Occipital lobe (tissue), 2 donors: ENCODE data around the gene GMPR2. TPM values are rescaled to one million over a fixed set of nuclear protein-coding genes. Genes with fewer than 3 reads are reported as not detected.
A peak's percentile ranks its signal among the peaks of the same experiment; 100 is the strongest.
"Not testable (repeated sequence)": the region's sequence is repeated elsewhere in the genome, so short reads cannot be mapped to it uniquely, and the experiment has no call there.

ENCODE experiments used
- DNase-seq: peaks from one replicate; lab custom pipeline; 2025; lab: John Stamatoyannopoulos, UW
- total RNA-seq: library from RNA; depleted of rRNA; stranded (reverse); fragments of >200 nt; gene quantifications from one replicate; pipeline ENCODE4 v1.2.3, GENCODE V29; 2014

The GMPR2 gene
- total RNA-seq, 1 donor from 2014 or later, result 38.8 TPM

- DNase-seq, result no peak
Measured at GRCh38 chr14:24198814-24199524, 33.8 kb upstream of the GMPR2 start.

GRCh38 chr14:24202538-24202937, 30.2 kb upstream of the GMPR2 start:
- not testable (repeated sequence) for DNase-seq

DNA sequence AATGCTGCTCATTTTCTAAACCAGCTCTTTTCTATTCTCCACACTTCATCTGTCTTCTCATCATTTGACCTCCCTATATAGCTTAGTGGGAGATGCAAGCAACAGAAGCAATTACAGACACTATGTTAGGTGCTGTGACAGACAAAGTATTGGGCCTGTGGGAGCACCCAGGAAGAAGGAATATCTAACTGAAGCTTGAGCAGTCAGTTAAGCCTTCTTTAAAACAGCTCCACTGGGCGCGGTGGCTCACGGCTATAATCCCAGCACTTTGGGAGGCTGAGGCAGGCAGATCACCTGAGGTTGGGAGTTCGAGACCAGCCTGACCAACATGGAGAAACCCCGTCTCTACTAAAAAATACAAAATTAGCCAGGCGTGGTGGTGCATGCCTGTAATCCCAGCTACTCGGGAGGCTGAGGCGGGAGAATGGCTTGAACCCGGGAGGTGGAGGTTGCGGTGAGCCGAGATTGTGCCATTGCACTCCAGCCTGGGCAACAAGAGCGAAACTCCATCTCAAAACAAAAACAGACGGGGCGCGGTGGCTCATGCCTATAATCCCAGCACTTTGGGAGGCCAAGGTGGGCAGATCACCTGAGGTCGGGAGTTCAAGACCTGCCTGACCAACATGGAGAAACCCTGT, 29.4 kb upstream of the GMPR2 start:
- DNase-seq, result not testable (repeated sequence)

DNA sequence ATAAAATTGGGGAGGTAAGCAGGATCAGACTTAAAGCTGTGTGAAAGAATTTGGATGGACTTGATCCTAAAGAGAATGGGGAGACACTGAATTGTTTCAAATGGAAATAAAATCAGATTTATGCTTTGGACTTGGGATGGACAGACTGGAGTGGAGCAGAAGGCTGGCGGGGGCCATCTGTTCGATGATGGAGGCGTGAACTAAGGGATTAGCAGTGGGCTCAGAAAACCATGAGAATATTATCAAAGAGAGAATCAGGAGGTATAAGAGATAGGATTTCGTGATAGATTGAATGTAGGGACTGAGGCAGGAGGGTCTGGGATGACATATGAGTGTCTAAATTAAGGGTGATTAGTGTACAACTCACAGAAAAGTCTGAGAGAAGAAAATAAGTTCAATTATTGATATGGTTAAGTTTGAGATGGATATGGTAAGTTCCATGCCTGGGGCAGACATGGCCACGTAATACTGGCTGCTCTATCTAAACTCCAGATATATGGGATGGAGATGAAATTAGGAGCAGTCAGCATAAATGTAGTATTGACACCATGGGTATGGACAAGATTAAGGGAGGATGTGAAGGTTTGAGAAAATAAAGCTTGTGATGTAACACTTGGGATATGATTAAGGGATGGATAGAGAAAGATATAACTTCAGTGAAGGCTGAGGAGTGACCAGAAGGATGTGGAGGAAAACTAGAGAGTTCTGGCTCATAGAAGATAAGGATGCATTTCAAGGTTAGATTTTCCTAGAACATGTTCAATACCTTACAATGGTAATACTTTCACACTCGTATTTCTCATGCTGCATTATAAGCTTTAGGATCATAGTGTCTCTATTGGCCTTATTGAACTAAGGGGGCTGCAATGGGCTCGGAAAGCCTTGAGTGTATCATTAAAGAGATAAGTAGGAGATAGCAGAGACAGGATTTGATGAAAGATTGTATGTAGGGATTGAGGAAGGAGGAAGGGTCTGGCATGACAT, 28.3 kb upstream of the GMPR2 start:
- DNase-seq, result no peak

DNA sequence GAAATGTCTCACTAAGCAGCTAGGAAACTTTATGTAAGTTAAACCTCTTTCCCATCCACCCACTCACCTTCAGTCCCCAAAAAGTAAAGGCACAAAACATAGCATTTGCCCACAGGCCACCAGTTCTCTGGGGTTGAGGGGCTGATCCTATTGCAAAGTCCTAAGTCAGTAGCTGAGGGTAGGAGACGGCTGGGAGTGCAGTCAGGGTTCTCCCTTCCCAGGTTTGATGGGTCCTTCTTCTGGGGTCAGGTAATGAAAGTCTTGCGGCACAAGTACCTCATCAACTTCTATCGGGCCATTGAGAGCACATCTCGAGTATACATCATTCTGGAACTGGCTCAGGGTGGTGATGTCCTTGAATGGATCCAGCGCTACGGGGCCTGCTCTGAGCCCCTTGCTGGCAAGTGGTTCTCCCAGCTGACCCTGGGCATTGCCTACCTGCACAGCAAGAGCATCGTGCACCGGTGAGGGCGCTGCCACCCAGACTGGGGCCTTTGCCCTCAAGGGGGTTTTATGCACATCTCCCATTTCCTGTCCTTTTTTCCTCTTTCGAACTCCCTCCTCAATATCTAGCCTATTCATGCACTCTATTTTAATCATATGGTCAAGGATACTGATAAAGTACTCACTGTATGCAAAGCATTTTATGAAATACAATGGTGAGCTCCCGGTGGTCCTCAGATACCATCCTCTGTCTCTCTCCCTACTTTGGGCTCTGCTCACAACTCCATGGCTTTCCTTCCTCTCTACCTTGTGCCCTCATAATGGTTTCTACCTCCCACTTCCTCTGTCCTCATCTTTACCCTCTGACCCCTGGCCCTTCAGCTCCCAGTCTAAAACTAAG, 26.2 kb upstream of the GMPR2 start:
- DNase-seq, result no peak

DNA sequence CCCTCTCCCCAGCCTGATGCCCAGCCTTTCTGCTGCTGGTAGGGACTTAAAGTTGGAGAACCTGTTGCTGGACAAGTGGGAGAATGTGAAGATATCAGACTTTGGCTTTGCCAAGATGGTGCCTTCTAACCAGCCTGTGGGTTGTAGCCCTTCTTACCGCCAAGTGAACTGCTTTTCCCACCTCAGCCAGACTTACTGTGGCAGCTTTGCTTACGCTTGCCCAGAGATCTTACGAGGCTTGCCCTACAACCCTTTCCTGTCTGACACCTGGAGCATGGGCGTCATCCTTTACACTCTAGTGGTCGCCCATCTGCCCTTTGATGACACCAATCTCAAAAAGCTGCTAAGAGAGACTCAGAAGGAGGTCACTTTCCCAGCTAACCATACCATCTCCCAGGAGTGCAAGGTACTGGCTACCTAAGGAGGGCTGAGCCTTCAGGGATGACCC, 25.6 kb upstream of the GMPR2 start:
- no peak for DNase-seq

DNA sequence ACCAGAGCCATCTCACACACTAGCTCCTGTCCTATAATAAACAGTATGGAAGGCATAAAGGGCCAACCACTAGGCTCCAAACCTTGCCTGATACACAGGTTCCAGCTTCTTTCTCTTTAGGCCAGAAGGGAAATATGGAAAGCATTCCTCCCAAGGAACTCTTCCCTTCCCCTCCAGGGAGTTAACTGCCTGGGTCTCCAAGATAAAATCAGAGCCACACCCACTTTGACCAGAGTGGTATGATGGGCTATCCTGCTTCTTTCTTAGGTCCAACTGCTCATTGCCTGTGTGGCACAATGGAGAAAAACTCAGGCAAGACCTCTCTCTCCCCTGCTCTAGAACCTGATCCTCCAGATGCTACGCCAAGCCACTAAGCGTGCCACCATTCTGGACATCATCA, 25.1 kb upstream of the GMPR2 start:
- DNase-seq, result no peak

- no peak for DNase-seq
Measured at GRCh38 chr14:24211311-24211710, 21.4 kb upstream of the GMPR2 start.

DNA sequence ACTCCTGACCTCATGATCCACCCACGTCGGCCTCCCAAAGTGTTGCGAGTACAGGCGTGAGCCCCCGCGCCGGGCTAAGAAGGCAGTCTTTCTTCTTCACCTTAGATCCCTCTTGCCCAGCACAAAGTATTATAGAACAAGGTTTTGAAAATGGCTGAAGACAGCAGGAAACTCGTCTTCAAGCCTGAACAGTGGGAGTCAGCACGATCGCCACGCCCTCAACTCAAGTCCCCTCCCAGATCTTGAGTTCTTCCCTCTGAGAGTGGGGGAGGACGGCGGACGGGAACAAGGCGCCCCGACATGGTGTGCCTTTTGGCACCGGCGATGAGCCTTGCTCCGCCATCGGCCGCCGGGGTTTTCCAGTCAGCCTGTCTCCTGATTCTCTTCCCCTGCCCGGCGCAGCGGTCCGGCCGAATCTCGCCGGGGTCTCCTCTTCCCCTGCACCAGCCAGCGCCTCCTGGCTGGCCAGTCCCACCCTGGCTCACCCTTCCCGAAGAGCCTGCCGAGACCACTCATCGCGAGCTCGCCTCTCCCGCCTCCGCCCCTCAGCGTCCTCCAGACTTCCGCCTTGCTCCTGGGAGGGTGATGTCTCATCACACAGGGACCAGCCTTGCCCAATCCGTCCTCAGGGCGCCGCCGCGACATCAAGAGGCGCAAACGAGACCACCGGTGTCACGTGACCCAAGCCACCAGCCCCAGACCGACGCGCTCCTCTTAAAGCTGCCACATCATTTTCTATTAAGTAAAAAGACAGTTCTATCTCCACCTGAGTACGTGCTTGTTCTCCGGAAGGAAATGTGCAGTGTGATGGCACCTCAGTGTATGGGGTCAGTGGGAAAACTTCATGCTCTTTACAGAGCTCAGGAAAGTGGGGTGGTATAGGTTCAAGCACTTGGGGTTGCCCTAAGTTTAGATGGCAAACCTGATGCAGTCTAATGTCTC, 19.5 kb upstream of the GMPR2 start, which contains the start of gene CHMP4A:
Gene CHMP4A (minus strand): TSS at position 565 of the 942 bp plus-strand sequence. CDS start 49 bp downstream, at position 516.
- DNase-seq, result peak; percentile 89

- no peak for DNase-seq
Measured at GRCh38 chr14:24213866-24214662, 18.7 kb upstream of the GMPR2 start.

- peak; percentile 81 for DNase-seq
Measured at GRCh38 chr14:24215495-24216344, 17.0 kb upstream of the GMPR2 start, which contains the start of gene MDP1. MDP1 (minus strand) TSS chr14:24216066; CDS start chr14:24215955, 111 bp downstream.

GRCh38 chr14:24216345-24216699, 16.4 kb upstream of the GMPR2 start:
- DNase-seq, result no peak

GRCh38 chr14:24216876-24217275, 15.9 kb upstream of the GMPR2 start:
- DNase-seq, result not testable (repeated sequence)

- no peak for DNase-seq
Measured at GRCh38 chr14:24219080-24219479, 13.6 kb upstream of the GMPR2 start.

DNA sequence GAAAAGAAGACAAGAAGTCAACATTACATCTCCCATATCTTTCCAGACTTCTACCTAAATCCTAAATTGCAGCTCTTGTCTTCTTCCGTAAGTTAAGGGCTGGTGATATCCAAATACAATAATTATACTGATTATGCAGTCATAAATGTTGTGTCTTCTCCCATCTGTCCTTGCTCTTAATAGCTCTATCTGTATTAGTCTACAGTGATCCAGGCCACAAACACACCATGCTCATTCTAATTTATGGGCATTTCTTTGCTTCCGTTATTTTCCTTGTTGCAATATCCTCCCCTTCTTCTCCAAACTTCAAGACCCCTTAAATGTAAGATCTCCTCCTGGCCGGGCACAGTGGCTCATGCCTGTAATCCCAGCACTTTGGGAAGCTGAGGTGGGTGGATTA, 13.2 kb upstream of the GMPR2 start:
- DNase-seq, result no peak

DNA sequence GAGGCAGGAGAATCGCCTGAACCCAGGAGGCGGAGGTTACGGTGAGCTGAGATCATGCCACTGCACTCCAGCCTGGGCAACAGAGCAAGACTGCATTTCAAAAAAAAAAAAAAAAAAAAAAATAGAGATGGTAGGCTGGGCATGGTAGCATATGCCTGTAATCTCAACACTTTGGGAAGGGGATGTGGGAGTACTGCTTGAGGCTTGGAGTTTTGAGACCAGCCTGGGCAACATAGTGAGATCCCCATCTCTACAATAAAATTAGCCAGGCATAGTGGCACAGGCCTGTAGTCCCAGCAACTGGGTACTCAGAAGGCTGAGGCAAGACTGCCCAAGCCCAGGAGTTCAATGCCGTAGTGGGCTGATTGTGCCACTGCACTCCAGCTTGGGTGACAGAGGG, 9.7 kb upstream of the GMPR2 start:
- DNase-seq, result not testable (repeated sequence)

GRCh38 chr14:24224618-24225071, 8.1 kb upstream of the GMPR2 start:
- DNase-seq, result no peak

DNA sequence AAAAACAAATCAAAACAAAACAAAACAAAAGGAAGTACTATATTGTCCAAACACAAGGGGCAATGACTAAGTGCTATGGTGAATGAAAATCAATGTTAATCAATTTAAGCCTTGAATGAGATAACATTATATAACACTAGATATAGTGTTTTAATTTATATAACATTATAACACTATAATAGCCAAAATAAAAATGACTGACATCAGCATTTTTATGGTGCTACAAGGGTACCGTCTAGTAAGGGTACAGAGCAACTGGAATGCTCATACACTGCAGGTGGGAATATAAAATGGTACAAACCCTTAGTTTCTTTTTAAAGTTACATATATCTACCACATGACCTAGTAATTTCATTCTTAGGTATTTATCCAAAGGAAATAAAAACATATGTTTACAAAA, 6.3 kb upstream of the GMPR2 start:
- no peak for DNase-seq
